HepG2 (cell line): ENCODE data around the gene TP73. TPM values are rescaled to one million over a fixed set of nuclear protein-coding genes. Genes with fewer than 3 reads are reported as not detected.

ENCODE experiments used
- ASH2L ChIP-seq: fragments of 300-600, 200-600 bp; sonication (generic); IDR thresholded peaks from 2 replicates; pipeline ENCODE4 v1.7.0; 2017; ENCODE audit warnings: low read depth, mild to moderate bottlenecking, moderate library complexity, mixed read lengths, low read length; ENCODE audit not compliant: insufficient read length
- ATRX ChIP-seq: sonication (generic); formaldehyde crosslinking; IDR thresholded peaks from 2 replicates; pipeline ENCODE4 v1.4.0; 2020; ENCODE audit warnings: missing genetic modification reagents, borderline replicate concordance
- CBX1 ChIP-seq: IDR thresholded peaks from one replicate; pipeline ENCODE4 v1.6.1; 2016; ENCODE audit warnings: antibody characterized with exemption, low read depth
- MEIS1 ChIP-seq: sonication (generic); formaldehyde crosslinking; IDR thresholded peaks from 2 replicates; pipeline ENCODE4 v1.9.0; 2021; ENCODE audit warnings: mild to moderate bottlenecking, missing genetic modification reagents, moderate library complexity, borderline replicate concordance
- NFKB2 ChIP-seq: sonication (generic); formaldehyde crosslinking; IDR thresholded peaks from 2 replicates; pipeline ENCODE4 v1.4.0; 2020; ENCODE audit warnings: missing genetic modification reagents, borderline replicate concordance
- ZBTB26 ChIP-seq: IDR thresholded peaks from 2 replicates; pipeline ENCODE4 v1.6.1; 2016; ENCODE audit warnings: missing compliant biosample characterization, missing genetic modification reagents, borderline replicate concordance
- ZKSCAN1 ChIP-seq: fragments of 150-350 bp; IDR thresholded peaks from 2 replicates; pipeline ENCODE4 v1.6.1; 2014; ENCODE audit warnings: low read length
- ZNF10 ChIP-seq: sonication (generic); formaldehyde crosslinking; IDR thresholded peaks from 2 replicates; pipeline ENCODE4 v1.4.0; 2020; ENCODE audit warnings: mild to moderate bottlenecking, low read depth, missing genetic modification reagents, borderline replicate concordance
- ZNF296 ChIP-seq: sonication (generic); formaldehyde crosslinking; conservative IDR thresholded peaks from 2 replicates; pipeline ENCODE4 v1.5.0; 2020; ENCODE audit warnings: mild to moderate bottlenecking, missing genetic modification reagents
- ZNF44 ChIP-seq: sonication (generic); formaldehyde crosslinking; IDR thresholded peaks from 2 replicates; pipeline ENCODE4 v1.5.1; 2020; ENCODE audit warnings: mild to moderate bottlenecking, missing genetic modification reagents
- ZNF7 ChIP-seq: IDR thresholded peaks from 2 replicates; pipeline ENCODE4 v1.6.1; 2016; ENCODE audit warnings: missing biosample characterization, missing genetic modification reagents
- ZNF724P ChIP-seq: sonication (generic); formaldehyde crosslinking; IDR thresholded peaks from 2 replicates; pipeline ENCODE4 v1.8.0; 2022; ENCODE audit warnings: missing genetic modification reagents, borderline replicate concordance
- ZNF772 ChIP-seq: sonication (generic); formaldehyde crosslinking; IDR thresholded peaks from 2 replicates; pipeline ENCODE4 v1.5.0; 2020; ENCODE audit warnings: mild to moderate bottlenecking, missing genetic modification reagents
- ZXDC ChIP-seq: sonication (generic); formaldehyde crosslinking; IDR thresholded peaks from 2 replicates; pipeline ENCODE4 v1.5.0; 2020; ENCODE audit warnings: mild to moderate bottlenecking, missing genetic modification reagents
- polyA plus RNA-seq, 8 experiments: library from polyadenylated mRNA; depleted of rRNA in 3 of 8; stranded (reverse) in 7 of 8; unstranded in 1 of 8; fragments of >200 nt; fragmentation: Illumina TruSeq in 4 of 8; extraction: Trizol in 4 of 8; gene quantifications; 2 replicates each; pipeline versions ENCODE4 v1.2.1 to v1.2.3, GENCODE V29; 2011 to 2016; ENCODE audit warnings: low read depth in 4 of 8, missing spikeins in 1 of 8, mixed read lengths in 1 of 8; ENCODE audit not compliant: insufficient read depth in 1 of 8
- total RNA-seq, 5 experiments: library from RNA; depleted of rRNA; stranded (reverse); fragments of >200 nt; fragmentation: Illumina TruSeq; extraction: Trizol; gene quantifications; 2 replicates each; pipeline ENCODE4 v1.2.3, GENCODE V29; 2016; ENCODE audit warnings: low read depth in 1 of 5
- TF ChIP-seq, protein P1 (sequence below), 2 experiments: fragments of 450-650 bp in 1 of 2; sonication (generic) in 1 of 2; formaldehyde crosslinking in 1 of 2; IDR thresholded peaks; 2 replicates each; pipeline versions ENCODE4 v1.6.1 to v1.8.0; 2016 to 2022; ENCODE audit warnings: antibody characterized with exemption in 1 of 2, mild to moderate bottlenecking in 1 of 2, missing genetic modification reagents in 1 of 2

TP73 gene
- total and polyA plus RNA-seq, 2 of the 13 experiments (the other 11 are each of a cell fraction or from before 2014, with no cell fraction given): 0.49 to 1.1 TPM

DNA sequence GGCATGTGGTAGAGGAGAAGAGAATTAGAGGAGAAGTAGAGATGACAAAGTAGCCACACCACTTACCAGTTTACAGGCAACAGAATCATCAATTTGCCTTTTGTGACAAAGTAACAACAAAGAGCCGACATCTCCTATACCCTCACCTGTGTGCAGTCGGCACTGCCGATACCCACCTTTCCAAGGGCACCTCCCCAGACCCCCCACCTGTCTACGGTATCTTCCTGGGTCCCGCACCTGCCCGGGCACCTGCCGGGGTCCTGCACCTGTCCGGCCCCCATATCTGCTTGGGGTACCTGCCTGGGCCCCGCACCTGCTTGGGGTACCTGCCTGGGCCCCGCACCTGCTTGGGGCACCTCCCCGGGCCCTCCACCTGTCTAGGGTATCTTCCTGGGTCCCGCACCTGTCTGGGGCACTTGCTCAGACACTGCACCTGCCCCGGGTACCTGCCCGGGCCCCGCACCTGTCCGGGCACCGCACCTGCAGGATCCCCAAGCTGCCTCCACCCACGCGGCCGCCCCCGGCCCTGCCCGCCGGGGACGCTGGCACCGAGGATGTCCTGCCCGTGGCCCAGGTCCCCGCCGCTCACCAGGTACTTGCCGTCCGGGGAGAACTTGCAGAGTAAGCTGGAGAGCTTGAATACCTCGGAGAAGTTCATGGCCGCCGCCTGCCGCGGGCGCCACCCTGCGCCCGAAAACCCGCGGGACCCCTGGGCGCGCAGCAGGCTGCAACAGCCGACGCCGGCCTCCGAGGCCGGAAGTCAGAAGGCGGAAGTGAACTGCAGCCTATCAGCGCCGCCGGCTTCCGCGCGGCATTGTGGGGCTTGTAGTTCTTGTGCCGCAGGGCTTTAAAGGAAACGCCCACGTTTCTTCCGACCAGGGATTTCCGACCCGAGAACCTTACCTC lies 2.7 kb upstream of the TP73 start, which contains the start of gene WRAP73 (continued):
- TF ChIP-seq, protein P1, sequence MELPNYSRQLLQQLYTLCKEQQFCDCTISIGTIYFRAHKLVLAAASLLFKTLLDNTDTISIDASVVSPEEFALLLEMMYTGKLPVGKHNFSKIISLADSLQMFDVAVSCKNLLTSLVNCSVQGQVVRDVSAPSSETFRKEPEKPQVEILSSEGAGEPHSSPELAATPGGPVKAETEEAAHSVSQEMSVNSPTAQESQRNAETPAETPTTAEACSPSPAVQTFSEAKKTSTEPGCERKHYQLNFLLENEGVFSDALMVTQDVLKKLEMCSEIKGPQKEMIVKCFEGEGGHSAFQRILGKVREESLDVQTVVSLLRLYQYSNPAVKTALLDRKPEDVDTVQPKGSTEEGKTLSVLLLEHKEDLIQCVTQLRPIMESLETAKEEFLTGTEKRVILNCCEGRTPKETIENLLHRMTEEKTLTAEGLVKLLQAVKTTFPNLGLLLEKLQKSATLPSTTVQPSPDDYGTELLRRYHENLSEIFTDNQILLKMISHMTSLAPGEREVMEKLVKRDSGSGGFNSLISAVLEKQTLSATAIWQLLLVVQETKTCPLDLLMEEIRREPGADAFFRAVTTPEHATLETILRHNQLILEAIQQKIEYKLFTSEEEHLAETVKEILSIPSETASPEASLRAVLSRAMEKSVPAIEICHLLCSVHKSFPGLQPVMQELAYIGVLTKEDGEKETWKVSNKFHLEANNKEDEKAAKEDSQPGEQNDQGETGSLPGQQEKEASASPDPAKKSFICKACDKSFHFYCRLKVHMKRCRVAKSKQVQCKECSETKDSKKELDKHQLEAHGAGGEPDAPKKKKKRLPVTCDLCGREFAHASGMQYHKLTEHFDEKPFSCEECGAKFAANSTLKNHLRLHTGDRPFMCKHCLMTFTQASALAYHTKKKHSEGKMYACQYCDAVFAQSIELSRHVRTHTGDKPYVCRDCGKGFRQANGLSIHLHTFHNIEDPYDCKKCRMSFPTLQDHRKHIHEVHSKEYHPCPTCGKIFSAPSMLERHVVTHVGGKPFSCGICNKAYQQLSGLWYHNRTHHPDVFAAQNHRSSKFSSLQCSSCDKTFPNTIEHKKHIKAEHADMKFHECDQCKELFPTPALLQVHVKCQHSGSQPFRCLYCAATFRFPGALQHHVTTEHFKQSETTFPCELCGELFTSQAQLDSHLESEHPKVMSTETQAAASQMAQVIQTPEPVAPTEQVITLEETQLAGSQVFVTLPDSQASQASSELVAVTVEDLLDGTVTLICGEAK (IDR thresholded peaks at IDR 0.05): peak; percentile 53
- TF ChIP-seq, protein P1 (CRISPR knock-in tag; IDR thresholded peaks at IDR 0.05): no peak
- TF ChIP-seq ATRX (CRISPR knock-in tag): no peak
- no peak for TF ChIP-seq ZBTB26 (CRISPR knock-in tag)
- no peak for TF ChIP-seq ZNF296 (CRISPR knock-in tag)
- TF ChIP-seq MEIS1 (CRISPR knock-in tag): 0 out of 2 replicates have a peak, but pooled peaks have one; percentile 54
- TF ChIP-seq ASH2L: peak; percentile 66
- TF ChIP-seq ZNF772 (CRISPR knock-in tag): no peak
- TF ChIP-seq NFKB2 (CRISPR knock-in tag): no peak; the same call in 1 of the 2 replicates
- no peak for TF ChIP-seq ZKSCAN1
- no peak for TF ChIP-seq ZNF44 (CRISPR knock-in tag)
- no peak for TF ChIP-seq CBX1
- TF ChIP-seq ZNF7 (CRISPR knock-in tag): no peak
- TF ChIP-seq ZXDC (CRISPR knock-in tag): no peak
- 0 out of 2 replicates have a peak, but pooled peaks have one; percentile 40 for TF ChIP-seq ZNF724P
- no peak for TF ChIP-seq ZNF10
